ENCODE measurements around the gene ALK. TPM values are rescaled to one million over a fixed set of nuclear protein-coding genes. Genes with fewer than 3 reads are reported as not detected.

The ALK gene
- total RNA-seq, 2 experiments from 2014 or later, result not detected

- Mint-ChIP-seq H3K9me3 (no peaks in the 10 kb centered on the region), H3K4me1 (ENCODE audit: low read depth) (no peaks in the 10 kb centered on the region), H3K36me3 (no peaks in the 10 kb centered on the region), H3K27me3 (peaks cover 10% of the 10 kb centered on the region), H3K4me3 (no peak overlapping the region), H3K27ac (no peak overlapping the region)
- no peak for DNase-seq
- intact Hi-C loops (cut with micrococcal nuclease), result no loop called here
- ChIA-PET POLR2A (no interaction called here), CTCF (no interaction called here)
Observed at GRCh38 chr2:29504746-29505145, 416.6 kb downstream of the ALK start.

- Mint-ChIP-seq H3K36me3 (no peaks in the 10 kb centered on the region), H3K27me3 (peaks cover 10% of the 10 kb centered on the region), H3K9me3 (no peaks in the 10 kb centered on the region), H3K27ac (no peak overlapping the region), H3K4me3 (no peak overlapping the region), H3K4me1 (ENCODE audit: low read depth) (no peaks in the 10 kb centered on the region)
- intact Hi-C loops (cut with micrococcal nuclease), result no loop called here
- no peak for DNase-seq
- ChIA-PET CTCF (interaction anchor here (1.6 kb wide), 1 partner anchor 15 kb away, joined by 5 read pairs; no protein-coding TSS in a partner anchor), POLR2A (no interaction called here)
Observed at GRCh38 chr2:29502460-29502911, 418.9 kb downstream of the ALK start.

- intact Hi-C loops (cut with micrococcal nuclease), result no loop called here
- CTCF ChIA-PET, result no interaction called here
Observed at GRCh38 chr2:29497375-29497774, 424.0 kb downstream of the ALK start.

GRCh38 chr2:29496198-29496597 is 425.2 kb downstream of the ALK start:
- H3K9me3 Mint-ChIP-seq, result no peaks in the 10 kb centered on the region
- no peaks in the 10 kb centered on the region for H3K36me3 Mint-ChIP-seq
- ChIA-PET POLR2A (no interaction called here), CTCF (no interaction called here)
- no peak for DNase-seq
- peaks cover 5% of the 10 kb centered on the region for H3K4me1 Mint-ChIP-seq (ENCODE audit: low read depth)
- no peaks in the 10 kb centered on the region for H3K27me3 Mint-ChIP-seq
- no peak overlapping the region for H3K4me3 Mint-ChIP-seq
- intact Hi-C loops (cut with micrococcal nuclease), result no loop called here
- no peak overlapping the region for H3K27ac Mint-ChIP-seq

More at GRCh38 chr2:29497375-29497774, 424.0 kb downstream of the ALK start:
- Mint-ChIP-seq H3K27me3 (no peaks in the 10 kb centered on the region), H3K9me3 (no peaks in the 10 kb centered on the region), H3K36me3 (no peaks in the 10 kb centered on the region), H3K4me3 (no peak overlapping the region), H3K4me1 (ENCODE audit: low read depth) (peaks cover 5% of the 10 kb centered on the region), H3K27ac (no peak overlapping the region)
- no peak for DNase-seq
- POLR2A ChIA-PET, result no interaction called here

- Mint-ChIP-seq H3K4me3 (no peak overlapping the region), H3K27ac (no peak overlapping the region), H3K36me3 (no peaks in the 10 kb centered on the region), H3K9me3 (no peaks in the 10 kb centered on the region), H3K4me1 (ENCODE audit: low read depth) (peaks cover 5% of the 10 kb centered on the region), H3K27me3 (no peaks in the 10 kb centered on the region)
- ChIA-PET POLR2A (no interaction called here), CTCF (no interaction called here)
- no peak for DNase-seq
- intact Hi-C loops (cut with micrococcal nuclease), result no loop called here
Observed at GRCh38 chr2:29495536-29496060, 425.8 kb downstream of the ALK start.

GRCh38 chr2:29495068-29495467 is 426.3 kb downstream of the ALK start:
- intact Hi-C loops (cut with micrococcal nuclease), result no loop called here
- H3K27me3 Mint-ChIP-seq, result no peaks in the 10 kb centered on the region
- H3K4me3 Mint-ChIP-seq, result no peak overlapping the region
- H3K4me1 Mint-ChIP-seq (ENCODE audit: low read depth), result peaks cover 5% of the 10 kb centered on the region
- H3K36me3 Mint-ChIP-seq, result no peaks in the 10 kb centered on the region
- no peak for DNase-seq
- CTCF ChIA-PET, result no interaction called here
- no peaks in the 10 kb centered on the region for H3K9me3 Mint-ChIP-seq
- POLR2A ChIA-PET, result no interaction called here
- no peak overlapping the region for H3K27ac Mint-ChIP-seq

- CTCF ChIA-PET, result interaction anchor here (1.0 kb wide), 1 partner anchor 184 kb away, joined by 3 read pairs; no protein-coding TSS in a partner anchor
- no peaks in the 10 kb centered on the region for H3K36me3 Mint-ChIP-seq
- no peaks in the 10 kb centered on the region for H3K9me3 Mint-ChIP-seq
- intact Hi-C loops (cut with micrococcal nuclease), result no loop called here
- peaks cover 5% of the 10 kb centered on the region for H3K4me1 Mint-ChIP-seq (ENCODE audit: low read depth)
- H3K4me3 Mint-ChIP-seq, result no peak overlapping the region
- POLR2A ChIA-PET, result no interaction called here
- H3K27ac Mint-ChIP-seq, result no peak overlapping the region
- no peak for DNase-seq
- H3K27me3 Mint-ChIP-seq, result peaks cover 2% of the 10 kb centered on the region
Observed at GRCh38 chr2:29492701-29493100, 428.7 kb downstream of the ALK start.

- H3K36me3 Mint-ChIP-seq, result no peaks in the 10 kb centered on the region
- peaks cover 2% of the 10 kb centered on the region for H3K27me3 Mint-ChIP-seq
- H3K27ac Mint-ChIP-seq, result no peak overlapping the region
- H3K9me3 Mint-ChIP-seq, result no peaks in the 10 kb centered on the region
- no peaks in the 10 kb centered on the region for H3K4me1 Mint-ChIP-seq (ENCODE audit: low read depth)
- intact Hi-C loops (cut with micrococcal nuclease), result no loop called here
- no peak overlapping the region for H3K4me3 Mint-ChIP-seq
- CTCF ChIA-PET, result no interaction called here
- DNase-seq, result no peak
- POLR2A ChIA-PET, result no interaction called here
Observed at GRCh38 chr2:29490045-29490444, 431.3 kb downstream of the ALK start.

GRCh38 chr2:29489568-29489967 is 431.8 kb downstream of the ALK start:
- intact Hi-C loops (cut with micrococcal nuclease), result no loop called here
- POLR2A ChIA-PET, result no interaction called here
- H3K27me3 Mint-ChIP-seq, result peaks cover 2% of the 10 kb centered on the region
- H3K36me3 Mint-ChIP-seq, result no peaks in the 10 kb centered on the region
- no peaks in the 10 kb centered on the region for H3K4me1 Mint-ChIP-seq (ENCODE audit: low read depth)
- DNase-seq, result no peak
- CTCF ChIA-PET, result no interaction called here
- H3K27ac Mint-ChIP-seq, result no peak overlapping the region
- no peak overlapping the region for H3K4me3 Mint-ChIP-seq
- H3K9me3 Mint-ChIP-seq, result no peaks in the 10 kb centered on the region

GRCh38 chr2:29487967-29488555 is 433.3 kb downstream of the ALK start:
- Mint-ChIP-seq H3K27ac (no peak overlapping the region), H3K4me1 (ENCODE audit: low read depth) (no peaks in the 10 kb centered on the region), H3K27me3 (peaks cover 2% of the 10 kb centered on the region), H3K9me3 (no peaks in the 10 kb centered on the region), H3K36me3 (no peaks in the 10 kb centered on the region), H3K4me3 (no peak overlapping the region)
- POLR2A ChIA-PET, result no interaction called here
- no peak for DNase-seq
- CTCF ChIA-PET, result interaction anchor here (1.5 kb wide), 1 partner anchor 14 kb away, joined by 5 read pairs; no protein-coding TSS in a partner anchor
- intact Hi-C loops (cut with micrococcal nuclease), result no loop called here

- no peak for DNase-seq
- Mint-ChIP-seq H3K4me1 (ENCODE audit: low read depth) (no peaks in the 10 kb centered on the region), H3K9me3 (no peaks in the 10 kb centered on the region), H3K27me3 (peaks cover 2% of the 10 kb centered on the region), H3K27ac (no peak overlapping the region), H3K36me3 (no peaks in the 10 kb centered on the region), H3K4me3 (no peak overlapping the region)
- ChIA-PET POLR2A (no interaction called here), CTCF (no interaction called here)
- intact Hi-C loops (cut with micrococcal nuclease), result no loop called here
Observed at GRCh38 chr2:29485631-29486030, 435.8 kb downstream of the ALK start.

GRCh38 chr2:29485117-29485516 is 436.3 kb downstream of the ALK start:
- Mint-ChIP-seq H3K4me1 (ENCODE audit: low read depth) (no peaks in the 10 kb centered on the region), H3K4me3 (no peak overlapping the region), H3K36me3 (no peaks in the 10 kb centered on the region), H3K27me3 (peaks cover 2% of the 10 kb centered on the region), H3K9me3 (no peaks in the 10 kb centered on the region), H3K27ac (no peak overlapping the region)
- DNase-seq, result no peak
- ChIA-PET POLR2A (no interaction called here), CTCF (no interaction called here)
- intact Hi-C loops (cut with micrococcal nuclease), result no loop called here

- CTCF ChIA-PET, result no interaction called here
- H3K27me3 Mint-ChIP-seq, result no peaks in the 10 kb centered on the region
- intact Hi-C loops (cut with micrococcal nuclease), result no loop called here
Observed at GRCh38 chr2:29482867-29483266, 438.5 kb downstream of the ALK start.

More at GRCh38 chr2:29482867-29483266, 438.5 kb downstream of the ALK start:
- POLR2A ChIA-PET, result no interaction called here
- no peaks in the 10 kb centered on the region for H3K4me1 Mint-ChIP-seq (ENCODE audit: low read depth)
- no peak overlapping the region for H3K4me3 Mint-ChIP-seq
- no peak overlapping the region for H3K27ac Mint-ChIP-seq
- no peak for DNase-seq
- H3K36me3 Mint-ChIP-seq, result no peaks in the 10 kb centered on the region
- no peaks in the 10 kb centered on the region for H3K9me3 Mint-ChIP-seq
